Cardiac fibroblast (primary cell): ENCODE data around the gene NNT.
A peak's percentile ranks its signal among the peaks of the same experiment; 100 is the strongest.
"Not testable (repeated sequence)": the region's sequence is repeated elsewhere in the genome, so short reads cannot be mapped to it uniquely, and the experiment has no call there.

ENCODE experiments used
- DNase-seq, 2 donors: peaks; one replicate each; pipeline versions ENCODE4 v3.0.0 to v3.0.0-alpha.2; 2010; ENCODE audit warnings: low read depth in 2 of 2
- H3K4me3 ChIP-seq, 2 donors: replicated peaks in 1 of 2; 1 replicate in 1 of 2; 2 replicates in 1 of 2; pipeline ENCODE4 v1.5.1; 2011; ENCODE audit warnings: low read depth in 2 of 2, low read length in 2 of 2, mild to moderate bottlenecking in 2 of 2, moderate library complexity in 1 of 2
- TF ChIP-seq, protein P1 (sequence below): IDR thresholded peaks from one replicate; pipeline ENCODE4 v1.5.1; 2011; ENCODE audit warnings: low read depth, mild to moderate bottlenecking, low read length, inconsistent platforms

NNT gene

DNA sequence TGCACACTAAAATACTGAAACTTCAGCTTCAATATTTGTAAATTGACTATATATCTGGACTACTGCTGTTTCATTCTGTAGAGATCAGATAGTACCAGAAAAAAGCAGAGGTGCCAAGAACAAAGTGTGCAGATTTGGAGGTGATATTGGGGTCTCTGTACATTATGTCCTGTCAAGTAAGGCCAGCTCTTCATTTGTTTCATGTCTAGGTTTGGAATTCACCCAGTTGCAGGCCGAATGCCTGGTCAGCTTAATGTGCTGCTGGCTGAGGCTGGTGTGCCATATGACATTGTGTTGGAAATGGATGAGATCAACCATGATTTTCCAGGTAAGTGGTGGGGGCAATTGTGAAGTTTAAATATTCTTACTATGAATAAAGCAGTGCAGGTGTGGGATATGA lies 96.9 kb downstream of the NNT start:
- TF ChIP-seq, protein P1, sequence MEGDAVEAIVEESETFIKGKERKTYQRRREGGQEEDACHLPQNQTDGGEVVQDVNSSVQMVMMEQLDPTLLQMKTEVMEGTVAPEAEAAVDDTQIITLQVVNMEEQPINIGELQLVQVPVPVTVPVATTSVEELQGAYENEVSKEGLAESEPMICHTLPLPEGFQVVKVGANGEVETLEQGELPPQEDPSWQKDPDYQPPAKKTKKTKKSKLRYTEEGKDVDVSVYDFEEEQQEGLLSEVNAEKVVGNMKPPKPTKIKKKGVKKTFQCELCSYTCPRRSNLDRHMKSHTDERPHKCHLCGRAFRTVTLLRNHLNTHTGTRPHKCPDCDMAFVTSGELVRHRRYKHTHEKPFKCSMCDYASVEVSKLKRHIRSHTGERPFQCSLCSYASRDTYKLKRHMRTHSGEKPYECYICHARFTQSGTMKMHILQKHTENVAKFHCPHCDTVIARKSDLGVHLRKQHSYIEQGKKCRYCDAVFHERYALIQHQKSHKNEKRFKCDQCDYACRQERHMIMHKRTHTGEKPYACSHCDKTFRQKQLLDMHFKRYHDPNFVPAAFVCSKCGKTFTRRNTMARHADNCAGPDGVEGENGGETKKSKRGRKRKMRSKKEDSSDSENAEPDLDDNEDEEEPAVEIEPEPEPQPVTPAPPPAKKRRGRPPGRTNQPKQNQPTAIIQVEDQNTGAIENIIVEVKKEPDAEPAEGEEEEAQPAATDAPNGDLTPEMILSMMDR = no peak
- H3K4me3 ChIP-seq = no peak overlapping the region
- no peak for DNase-seq

DNA sequence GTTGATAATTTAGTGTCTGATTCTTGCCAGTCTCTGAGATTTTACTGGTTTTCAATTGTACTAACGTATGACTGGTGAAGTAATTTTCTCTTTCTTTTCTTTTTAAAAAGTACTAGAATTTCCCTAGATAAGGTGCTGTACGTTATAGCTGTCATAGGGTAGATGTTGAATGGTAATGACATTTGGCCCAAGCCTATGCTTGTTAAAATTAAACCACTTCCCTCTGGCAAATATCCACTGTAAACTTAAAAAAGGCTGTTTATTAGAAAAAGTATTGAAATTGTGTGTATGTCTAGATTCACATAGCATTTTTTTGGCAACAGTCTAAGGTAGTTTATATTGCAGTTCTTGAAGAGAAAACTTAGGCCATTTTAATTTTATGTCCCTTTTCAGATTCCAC lies 97.6 kb downstream of the NNT start:
- H3K4me3 ChIP-seq = no peak overlapping the region
- DNase-seq = no peak

DNA sequence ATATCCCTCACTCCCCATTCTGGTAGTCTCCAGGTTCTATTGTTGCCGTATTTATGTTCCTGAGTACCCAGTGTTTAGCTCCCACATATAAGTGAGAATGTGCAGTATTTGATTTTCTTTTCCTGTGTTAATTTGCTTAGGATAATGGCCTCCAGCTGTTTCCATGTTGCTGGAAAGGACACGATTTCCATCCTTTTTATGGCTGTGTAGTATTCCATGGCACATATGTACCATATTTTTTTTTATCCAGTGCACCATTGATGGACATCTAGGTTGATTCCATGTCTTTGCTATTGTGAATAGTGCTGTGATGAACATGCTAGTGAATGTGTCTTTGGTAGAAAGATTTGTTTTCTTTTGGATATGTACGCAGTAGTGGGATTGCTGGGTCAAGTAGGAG lies 98.2 kb downstream of the NNT start:
- no peak overlapping the region for H3K4me3 ChIP-seq
- TF ChIP-seq, protein P1 = no peak
- DNase-seq = no peak

More for the DNA sequence above, 97.6 kb downstream of the NNT start:
- TF ChIP-seq, protein P1 = no peak

DNA sequence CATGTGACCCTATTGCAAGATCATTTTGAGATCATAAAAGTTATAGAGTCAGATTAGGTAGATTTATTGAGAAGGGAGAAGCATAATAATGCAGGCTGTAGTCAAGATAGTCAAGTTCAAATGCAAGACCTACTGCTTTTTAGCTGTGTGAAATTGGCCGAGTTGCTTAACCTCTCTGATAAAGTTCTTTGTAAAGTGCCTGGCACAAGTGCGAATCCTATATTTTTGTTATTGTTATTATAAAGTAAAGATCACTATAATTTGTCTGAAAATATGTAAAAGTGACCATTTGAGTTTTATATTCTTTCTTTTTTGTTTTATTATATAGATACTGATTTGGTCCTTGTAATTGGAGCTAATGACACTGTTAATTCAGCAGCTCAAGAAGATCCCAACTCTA lies 99.3 kb downstream of the NNT start:
- no peak for DNase-seq
- H3K4me3 ChIP-seq = no peak overlapping the region
- TF ChIP-seq, protein P1 = no peak

DNA sequence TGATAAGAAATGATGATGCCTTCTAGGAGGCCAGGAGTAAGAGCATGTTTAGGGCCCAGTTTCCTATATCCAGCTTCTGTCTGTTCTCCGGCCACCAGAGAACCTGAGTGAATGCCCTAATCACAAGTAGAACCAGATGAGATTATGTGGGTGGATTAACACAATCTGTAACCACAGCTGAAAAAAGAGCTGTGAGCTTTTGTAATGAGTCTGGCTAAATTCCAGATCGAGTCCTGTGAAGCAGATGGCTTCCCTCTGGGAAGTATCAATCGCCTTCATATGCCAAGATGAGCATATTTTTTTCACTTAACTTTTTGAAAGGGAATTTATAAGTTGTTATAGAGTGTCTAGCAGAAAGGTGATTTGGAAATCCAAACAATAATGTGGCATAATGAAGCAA lies 99.8 kb downstream of the NNT start:
- peak; percentile 16 to 50 for DNase-seq
- TF ChIP-seq, protein P1 = no peak
- no peak overlapping the region for H3K4me3 ChIP-seq

DNA sequence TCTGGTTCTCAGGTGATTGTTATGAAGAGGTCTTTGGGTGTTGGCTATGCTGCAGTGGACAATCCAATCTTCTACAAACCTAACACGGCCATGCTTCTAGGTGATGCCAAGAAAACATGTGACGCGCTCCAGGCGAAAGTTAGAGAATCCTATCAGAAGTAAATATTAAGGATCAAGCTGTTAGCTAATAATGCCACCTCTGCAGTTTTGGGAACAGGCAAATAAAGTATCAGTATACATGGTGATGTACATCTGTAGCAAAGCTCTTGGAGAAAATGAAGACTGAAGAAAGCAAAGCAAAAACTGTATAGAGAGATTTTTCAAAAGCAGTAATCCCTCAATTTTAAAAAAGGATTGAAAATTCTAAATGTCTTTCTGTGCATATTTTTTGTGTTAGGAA lies 101.3 kb downstream of the NNT start:
- no peak overlapping the region for H3K4me3 ChIP-seq
- no peak for DNase-seq
- TF ChIP-seq, protein P1 = no peak

DNA sequence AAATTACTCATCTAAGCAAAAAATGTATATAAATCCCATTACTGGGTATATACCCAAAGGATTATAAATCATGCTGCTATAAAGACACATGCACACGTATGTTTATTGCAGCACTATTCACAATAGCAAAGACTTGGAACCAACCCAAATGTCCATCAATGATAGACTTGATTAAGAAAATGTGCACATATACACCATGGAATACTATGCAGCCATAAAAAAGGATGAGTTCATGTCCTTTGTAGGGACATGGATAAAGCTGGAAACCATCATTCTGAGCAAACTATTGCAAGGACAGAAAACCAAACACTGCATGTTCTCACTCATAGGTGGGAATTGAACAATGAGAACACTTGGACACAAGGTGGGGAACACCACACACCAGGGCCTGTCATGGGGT lies 103.6 kb downstream of the NNT start:
- not testable (repeated sequence) for DNase-seq, H3K4me3 ChIP-seq
